Duodenal mucosa (tissue), 2 donors: ENCODE measurements around the gene PDPK1.

Source experiments
- H3K27ac ChIP-seq: one replicate; pipeline ENCODE4 v1.7.0; 2013; ENCODE audit warnings: low read depth, low read length
- H3K27me3 ChIP-seq, 2 donors: one replicate each; pipeline ENCODE4 v1.7.0; 2013; ENCODE audit warnings: low read length in 2 of 2, control low read depth in 1 of 2; ENCODE audit not compliant: insufficient read depth in 2 of 2, control insufficient read depth in 1 of 2
- H3K36me3 ChIP-seq, 2 donors: one replicate each; pipeline ENCODE4 v1.7.0; 2013; ENCODE audit warnings: low read length in 2 of 2, control low read depth in 1 of 2; ENCODE audit not compliant: insufficient read depth in 2 of 2, control insufficient read depth in 1 of 2
- H3K4me1 ChIP-seq, 2 donors: one replicate each; pipeline ENCODE4 v1.7.0; 2013; ENCODE audit warnings: low read length in 2 of 2, control low read depth in 1 of 2; ENCODE audit not compliant: insufficient read depth in 2 of 2, control insufficient read depth in 1 of 2
- H3K4me3 ChIP-seq, 2 donors: one replicate each; pipeline ENCODE4 v1.7.0; 2013; ENCODE audit warnings: low read length in 2 of 2, low read depth in 1 of 2
- H3K9ac ChIP-seq, 2 donors: one replicate each; pipeline ENCODE4 v1.7.0; 2013; ENCODE audit warnings: low read length in 2 of 2, low read depth in 1 of 2
- H3K9me3 ChIP-seq, 2 donors: one replicate each; pipeline ENCODE4 v1.7.0; 2013; ENCODE audit warnings: low read length in 2 of 2, control low read depth in 1 of 2; ENCODE audit not compliant: control insufficient read depth in 1 of 2

The PDPK1 gene

GRCh38 chr16:2507052-2507659 lies 30.7 kb upstream of the PDPK1 start:
- Histone ChIP-seq H3K27me3 (no peaks in the 10 kb centered on the region), H3K9me3 (no peaks in the 10 kb centered on the region), H3K36me3 (no peaks in the 10 kb centered on the region), H3K9ac (no peak overlapping the region), H3K27ac (peak overlapping the region; percentile 32), H3K4me1 (peaks cover 0 to 5% of the 10 kb centered on the region in 2 donors), H3K4me3 (no peak overlapping the region)

- H3K36me3 ChIP-seq = no peaks in the 10 kb centered on the region
- H3K27me3 ChIP-seq = no peaks in the 10 kb centered on the region
- H3K4me1 ChIP-seq = peaks cover 0 to 9% of the 10 kb centered on the region in 2 donors
- peak overlapping the region; percentile 32 for H3K27ac ChIP-seq
- H3K9me3 ChIP-seq = no peaks in the 10 kb centered on the region
- H3K4me3 ChIP-seq = no peak overlapping the region
- no peak overlapping the region for H3K9ac ChIP-seq
These were observed 30.2 kb upstream of the PDPK1 start for GRCh38 chr16:2507665-2508064.

- Histone ChIP-seq H3K9me3 (no peaks in the 10 kb centered on the region), H3K27ac (no peak overlapping the region), H3K36me3 (no peaks in the 10 kb centered on the region), H3K4me1 (peaks cover 6 to 15% of the 10 kb centered on the region in 2 donors), H3K27me3 (no peaks in the 10 kb centered on the region), H3K4me3 (no peak overlapping the region), H3K9ac (no peak overlapping the region)
These were observed 29.0 kb upstream of the PDPK1 start for GRCh38 chr16:2508722-2509400.

- no peaks in the 10 kb centered on the region for H3K9me3 ChIP-seq
- no peak overlapping the region for H3K27ac ChIP-seq
- no peaks in the 10 kb centered on the region for H3K27me3 ChIP-seq
- H3K36me3 ChIP-seq = peaks cover 0 to 1% of the 10 kb centered on the region in 2 donors
- H3K4me3 ChIP-seq = peak overlapping the region in 1 of 2 donors; percentile 16
- peaks cover 21 to 31% of the 10 kb centered on the region in 2 donors for H3K4me1 ChIP-seq
- no peak overlapping the region for H3K9ac ChIP-seq
These were observed 26.6 kb upstream of the PDPK1 start for GRCh38 chr16:2511128-2511800.

- Histone ChIP-seq H3K27ac (no peak overlapping the region), H3K27me3 (no peaks in the 10 kb centered on the region), H3K9me3 (no peaks in the 10 kb centered on the region), H3K4me1 (peaks cover 30 to 40% of the 10 kb centered on the region in 2 donors), H3K4me3 (no peak overlapping the region), H3K9ac (no peak overlapping the region), H3K36me3 (peaks cover 0 to 3% of the 10 kb centered on the region in 2 donors)
These were observed 25.7 kb upstream of the PDPK1 start for GRCh38 chr16:2511996-2512734.

- Histone ChIP-seq H3K27me3 (no peaks in the 10 kb centered on the region), H3K9me3 (no peaks in the 10 kb centered on the region), H3K4me3 (peak overlapping the region; percentile 34 to 51), H3K36me3 (peaks cover 0 to 3% of the 10 kb centered on the region in 2 donors), H3K9ac (peak overlapping the region; percentile 4 to 98), H3K4me1 (peaks cover 37 to 44% of the 10 kb centered on the region in 2 donors), H3K27ac (peak overlapping the region; percentile 98)
These were observed 25.0 kb upstream of the PDPK1 start for GRCh38 chr16:2512735-2513404.

- peaks cover 0 to 3% of the 10 kb centered on the region in 2 donors for H3K36me3 ChIP-seq
- H3K4me1 ChIP-seq = peaks cover 45 to 52% of the 10 kb centered on the region in 2 donors
- H3K27ac ChIP-seq = peak within 1 kb of the TSS; percentile 98
These were observed 24.2 kb upstream of the PDPK1 start, which contains the start of gene ATP6V0C for GRCh38 chr16:2513405-2514332. Gene ATP6V0C (plus strand): TSS chr16:2513952. CDS start chr16:2514104, 152 bp downstream.

GRCh38 chr16:2514333-2515179 lies 23.3 kb upstream of the PDPK1 start:
- Histone ChIP-seq H3K9me3 (no peaks in the 10 kb centered on the region), H3K4me1 (peaks cover 53 to 61% of the 10 kb centered on the region in 2 donors), H3K36me3 (peaks cover 0 to 11% of the 10 kb centered on the region in 2 donors), H3K4me3 (peak overlapping the region; percentile 86 to 92), H3K27me3 (no peaks in the 10 kb centered on the region), H3K9ac (peak overlapping the region; percentile 98), H3K27ac (peak overlapping the region; percentile 98)

More at GRCh38 chr16:2513405-2514332, 24.2 kb upstream of the PDPK1 start, which contains the start of gene ATP6V0C:
- peak within 1 kb of the TSS; percentile 98 for H3K9ac ChIP-seq
- no peaks in the 10 kb centered on the region for H3K9me3 ChIP-seq
- peak within 1 kb of the TSS; percentile 86 to 92 for H3K4me3 ChIP-seq
- no peaks in the 10 kb centered on the region for H3K27me3 ChIP-seq
